SK-N-SH treated with all-trans-retinoic acid at 6 μM for 48 hours (cell line): ENCODE measurements around the gene GPC5.

ENCODE experiments used
- ISL1 ChIP-seq: fragments of 250-450 bp; sonication (Bioruptor Pico); IDR thresholded peaks from 2 replicates; pipeline ENCODE4 v2.1.2; 2022; ENCODE audit warnings: mild to moderate bottlenecking, moderate library complexity
- SNAI2 ChIP-seq: fragments of 250-450 bp; sonication (Bioruptor Pico); IDR thresholded peaks from 2 replicates; pipeline ENCODE4 v1.5.0; 2020; ENCODE audit warnings: mild to moderate bottlenecking, moderate library complexity
- TCF4 ChIP-seq: fragments of 250-450 bp; sonication (Bioruptor Pico); IDR thresholded peaks from 2 replicates; pipeline ENCODE4 v1.8.0; 2021; ENCODE audit warnings: mild to moderate bottlenecking, moderate library complexity, borderline replicate concordance
- ZNF8 ChIP-seq: fragments of 450-650 bp; formaldehyde crosslinking; IDR thresholded peaks from 2 replicates; pipeline ENCODE4 v1.5.0; 2020; ENCODE audit warnings: mild to moderate bottlenecking, moderate library complexity

DNA sequence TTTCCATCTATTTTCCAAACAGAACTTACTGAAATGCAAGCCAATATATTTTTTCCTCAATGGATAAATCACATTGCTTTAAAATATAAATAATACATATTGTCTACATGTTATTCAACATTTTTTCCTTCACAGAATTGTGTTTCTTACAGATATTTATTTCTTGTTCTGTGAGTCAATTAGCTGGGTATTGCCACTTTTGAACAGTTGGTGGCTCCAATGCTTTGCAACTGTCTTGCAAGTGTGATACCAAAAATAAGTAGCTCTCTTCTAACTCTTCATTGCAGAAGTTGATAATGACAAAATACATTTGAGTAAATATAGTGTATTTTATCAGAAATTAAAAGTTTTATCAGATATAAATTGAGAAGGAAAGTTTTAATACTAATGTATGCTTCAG is 17.1 kb upstream of the GPC5 start:
- TF ChIP-seq SNAI2 (CRISPR knock-in tag) (no peak), ZNF8 (CRISPR knock-in tag) (no peak), TCF4 (CRISPR knock-in tag) (no peak), ISL1 (CRISPR knock-in tag) (no peak)
